ENCODE measurements around the gene NAV1.

DNA sequence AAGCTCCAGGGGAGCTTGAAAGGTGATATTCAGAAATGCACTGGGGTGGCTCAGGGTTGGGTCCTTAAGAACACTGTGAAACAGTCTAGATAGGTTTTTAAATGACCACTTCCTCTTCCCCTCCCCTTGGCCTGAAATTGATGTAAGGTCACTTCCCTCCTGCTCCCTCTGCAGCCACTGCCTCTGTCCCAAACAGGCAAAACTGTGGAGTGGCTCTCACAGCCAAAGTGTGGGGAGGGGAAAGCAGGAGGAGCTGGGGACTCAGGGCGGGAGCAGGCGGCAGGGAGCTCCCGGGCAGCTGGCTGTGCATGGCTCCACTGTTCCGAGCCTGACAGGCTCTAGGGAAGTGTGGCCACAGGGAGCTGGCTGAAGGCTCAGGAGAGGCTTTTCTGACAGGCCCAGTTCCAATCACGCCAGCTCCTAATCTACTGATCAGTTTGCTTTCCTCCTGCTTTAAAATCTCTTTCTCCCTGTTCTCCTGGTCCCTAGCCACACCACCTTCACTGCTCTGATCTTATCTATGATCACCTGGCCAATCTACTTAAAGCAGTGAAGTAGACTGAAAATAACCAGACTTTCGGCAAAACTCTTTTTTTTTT is 26.9 kb upstream of the NAV1 start:
- no peak for TF ChIP-seq JUND (IDR thresholded peaks at IDR 0.05)
- TF ChIP-seq, protein P1, sequence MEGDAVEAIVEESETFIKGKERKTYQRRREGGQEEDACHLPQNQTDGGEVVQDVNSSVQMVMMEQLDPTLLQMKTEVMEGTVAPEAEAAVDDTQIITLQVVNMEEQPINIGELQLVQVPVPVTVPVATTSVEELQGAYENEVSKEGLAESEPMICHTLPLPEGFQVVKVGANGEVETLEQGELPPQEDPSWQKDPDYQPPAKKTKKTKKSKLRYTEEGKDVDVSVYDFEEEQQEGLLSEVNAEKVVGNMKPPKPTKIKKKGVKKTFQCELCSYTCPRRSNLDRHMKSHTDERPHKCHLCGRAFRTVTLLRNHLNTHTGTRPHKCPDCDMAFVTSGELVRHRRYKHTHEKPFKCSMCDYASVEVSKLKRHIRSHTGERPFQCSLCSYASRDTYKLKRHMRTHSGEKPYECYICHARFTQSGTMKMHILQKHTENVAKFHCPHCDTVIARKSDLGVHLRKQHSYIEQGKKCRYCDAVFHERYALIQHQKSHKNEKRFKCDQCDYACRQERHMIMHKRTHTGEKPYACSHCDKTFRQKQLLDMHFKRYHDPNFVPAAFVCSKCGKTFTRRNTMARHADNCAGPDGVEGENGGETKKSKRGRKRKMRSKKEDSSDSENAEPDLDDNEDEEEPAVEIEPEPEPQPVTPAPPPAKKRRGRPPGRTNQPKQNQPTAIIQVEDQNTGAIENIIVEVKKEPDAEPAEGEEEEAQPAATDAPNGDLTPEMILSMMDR (IDR thresholded peaks at IDR 0.05; ENCODE audit: low read depth, low read length, missing input control), result no peak
- TF ChIP-seq RAD21 (IDR thresholded peaks at IDR 0.05), result peak in 1 of 2 donors; percentile 55
- no peak for TF ChIP-seq EGR1 (IDR thresholded peaks at IDR 0.05; ENCODE audit: low read depth in 2 of 2)
- peak; percentile 20 to 47 for TF ChIP-seq GABPA (IDR thresholded peaks at IDR 0.05 in 1 of 2, conservative IDR thresholded peaks at IDR 0.05 in 1 of 2)
- no peak for TF ChIP-seq HNF4A (conservative IDR thresholded peaks at IDR 0.05)
- TF ChIP-seq, protein P2, sequence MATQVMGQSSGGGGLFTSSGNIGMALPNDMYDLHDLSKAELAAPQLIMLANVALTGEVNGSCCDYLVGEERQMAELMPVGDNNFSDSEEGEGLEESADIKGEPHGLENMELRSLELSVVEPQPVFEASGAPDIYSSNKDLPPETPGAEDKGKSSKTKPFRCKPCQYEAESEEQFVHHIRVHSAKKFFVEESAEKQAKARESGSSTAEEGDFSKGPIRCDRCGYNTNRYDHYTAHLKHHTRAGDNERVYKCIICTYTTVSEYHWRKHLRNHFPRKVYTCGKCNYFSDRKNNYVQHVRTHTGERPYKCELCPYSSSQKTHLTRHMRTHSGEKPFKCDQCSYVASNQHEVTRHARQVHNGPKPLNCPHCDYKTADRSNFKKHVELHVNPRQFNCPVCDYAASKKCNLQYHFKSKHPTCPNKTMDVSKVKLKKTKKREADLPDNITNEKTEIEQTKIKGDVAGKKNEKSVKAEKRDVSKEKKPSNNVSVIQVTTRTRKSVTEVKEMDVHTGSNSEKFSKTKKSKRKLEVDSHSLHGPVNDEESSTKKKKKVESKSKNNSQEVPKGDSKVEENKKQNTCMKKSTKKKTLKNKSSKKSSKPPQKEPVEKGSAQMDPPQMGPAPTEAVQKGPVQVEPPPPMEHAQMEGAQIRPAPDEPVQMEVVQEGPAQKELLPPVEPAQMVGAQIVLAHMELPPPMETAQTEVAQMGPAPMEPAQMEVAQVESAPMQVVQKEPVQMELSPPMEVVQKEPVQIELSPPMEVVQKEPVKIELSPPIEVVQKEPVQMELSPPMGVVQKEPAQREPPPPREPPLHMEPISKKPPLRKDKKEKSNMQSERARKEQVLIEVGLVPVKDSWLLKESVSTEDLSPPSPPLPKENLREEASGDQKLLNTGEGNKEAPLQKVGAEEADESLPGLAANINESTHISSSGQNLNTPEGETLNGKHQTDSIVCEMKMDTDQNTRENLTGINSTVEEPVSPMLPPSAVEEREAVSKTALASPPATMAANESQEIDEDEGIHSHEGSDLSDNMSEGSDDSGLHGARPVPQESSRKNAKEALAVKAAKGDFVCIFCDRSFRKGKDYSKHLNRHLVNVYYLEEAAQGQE (IDR thresholded peaks at IDR 0.05), result no peak
- TF ChIP-seq, protein P3, sequence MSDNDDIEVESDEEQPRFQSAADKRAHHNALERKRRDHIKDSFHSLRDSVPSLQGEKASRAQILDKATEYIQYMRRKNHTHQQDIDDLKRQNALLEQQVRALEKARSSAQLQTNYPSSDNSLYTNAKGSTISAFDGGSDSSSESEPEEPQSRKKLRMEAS (IDR thresholded peaks at IDR 0.05), result peak; percentile 33
- TF ChIP-seq YY1 (IDR thresholded peaks at IDR 0.05), result no peak
- no peak for TF ChIP-seq HNF4G (IDR thresholded peaks at IDR 0.05)
- TF ChIP-seq, protein P4, sequence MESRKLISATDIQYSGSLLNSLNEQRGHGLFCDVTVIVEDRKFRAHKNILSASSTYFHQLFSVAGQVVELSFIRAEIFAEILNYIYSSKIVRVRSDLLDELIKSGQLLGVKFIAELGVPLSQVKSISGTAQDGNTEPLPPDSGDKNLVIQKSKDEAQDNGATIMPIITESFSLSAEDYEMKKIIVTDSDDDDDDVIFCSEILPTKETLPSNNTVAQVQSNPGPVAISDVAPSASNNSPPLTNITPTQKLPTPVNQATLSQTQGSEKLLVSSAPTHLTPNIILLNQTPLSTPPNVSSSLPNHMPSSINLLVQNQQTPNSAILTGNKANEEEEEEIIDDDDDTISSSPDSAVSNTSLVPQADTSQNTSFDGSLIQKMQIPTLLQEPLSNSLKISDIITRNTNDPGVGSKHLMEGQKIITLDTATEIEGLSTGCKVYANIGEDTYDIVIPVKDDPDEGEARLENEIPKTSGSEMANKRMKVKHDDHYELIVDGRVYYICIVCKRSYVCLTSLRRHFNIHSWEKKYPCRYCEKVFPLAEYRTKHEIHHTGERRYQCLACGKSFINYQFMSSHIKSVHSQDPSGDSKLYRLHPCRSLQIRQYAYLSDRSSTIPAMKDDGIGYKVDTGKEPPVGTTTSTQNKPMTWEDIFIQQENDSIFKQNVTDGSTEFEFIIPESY (IDR thresholded peaks at IDR 0.05), result no peak
- TF ChIP-seq TAF1 (conservative IDR thresholded peaks at IDR 0.05), result no peak
- peak; percentile 32 to 50 for TF ChIP-seq RXRA (IDR thresholded peaks at IDR 0.05)
- TF ChIP-seq SP1 (IDR thresholded peaks at IDR 0.05), result peak; percentile 46
